ENCODE data around the gene UBE3C. TPM values are rescaled to one million over a fixed set of nuclear protein-coding genes. Genes with fewer than 3 reads are reported as not detected.
"Not testable (repeated sequence)": the region's sequence is repeated elsewhere in the genome, so short reads cannot be mapped to it uniquely, and the experiment has no call there.

Gene UBE3C
- total RNA-seq, 1 donor from 2014 or later, result 69.5 TPM

GRCh38 chr7:157158400-157158799 lies 19.7 kb downstream of the UBE3C start:
- no peak overlapping the region for H3K27ac ChIP-seq
- no peak for TF ChIP-seq POLR2AphosphoS5 (IDR thresholded peaks at IDR 0.05; ENCODE audit: insufficient read depth in 1 of 2, low read depth in 1 of 2)
- no peak for TF ChIP-seq CTCF (IDR thresholded peaks at IDR 0.05)
- no peak for TF ChIP-seq POLR2A (IDR thresholded peaks at IDR 0.05)
- H3K27me3 ChIP-seq, result no peaks in the 10 kb centered on the region
- peaks cover 13% of the 10 kb centered on the region for H3K4me1 ChIP-seq
- intact Hi-C loops (cut with DNase I), result loop anchor here (5.0 kb wide), 1 partner anchor 734 kb away; no protein-coding TSS in a partner anchor
- H3K9me3 ChIP-seq, result no peaks in the 10 kb centered on the region
- DNase-seq (ENCODE audit: extremely low spot score in 2 of 2), result no peak
- H3K4me3 ChIP-seq, result no peak overlapping the region
- no peaks in the 10 kb centered on the region for H3K36me3 ChIP-seq

- peaks cover 13% of the 10 kb centered on the region for H3K4me1 ChIP-seq
- H3K36me3 ChIP-seq; H3K4me3 ChIP-seq; DNase-seq (ENCODE audit: extremely low spot score in 2 of 2); H3K27me3 ChIP-seq; H3K9me3 ChIP-seq; H3K27ac ChIP-seq: not testable (repeated sequence)
- intact Hi-C loops (cut with DNase I), result loop anchor here (5.0 kb wide), 1 partner anchor 733 kb away; no protein-coding TSS in a partner anchor
Measured at GRCh38 chr7:157159537-157159936, 20.8 kb downstream of the UBE3C start.

GRCh38 chr7:157160433-157160832 lies 21.7 kb downstream of the UBE3C start:
- H3K36me3 ChIP-seq, result peaks cover 0 to 15% of the 10 kb centered on the region in 2 donors
- no peak for TF ChIP-seq POLR2AphosphoS5 (IDR thresholded peaks at IDR 0.05; ENCODE audit: insufficient read depth in 1 of 2, low read depth in 1 of 2)
- no peak for TF ChIP-seq CTCF (IDR thresholded peaks at IDR 0.05)
- TF ChIP-seq POLR2A (IDR thresholded peaks at IDR 0.05), result no peak
- H3K27ac ChIP-seq, result no peak overlapping the region
- H3K9me3 ChIP-seq, result no peaks in the 10 kb centered on the region
- no peak for DNase-seq (ENCODE audit: extremely low spot score in 2 of 2)
- H3K4me3 ChIP-seq, result no peak overlapping the region
- intact Hi-C loops (cut with DNase I), result no loop called here
- H3K27me3 ChIP-seq, result no peaks in the 10 kb centered on the region
- H3K4me1 ChIP-seq, result peaks cover 13% of the 10 kb centered on the region

- no peak overlapping the region for H3K4me3 ChIP-seq
- TF ChIP-seq CTCF (IDR thresholded peaks at IDR 0.05) (no peak), POLR2A (IDR thresholded peaks at IDR 0.05) (no peak), POLR2AphosphoS5 (IDR thresholded peaks at IDR 0.05; ENCODE audit: insufficient read depth in 1 of 2, low read depth in 1 of 2) (no peak)
- H3K27me3 ChIP-seq, result no peaks in the 10 kb centered on the region
- intact Hi-C loops (cut with DNase I), result no loop called here
- DNase-seq (ENCODE audit: extremely low spot score in 2 of 2), result no peak
- H3K27ac ChIP-seq, result no peak overlapping the region
- H3K36me3 ChIP-seq, result peaks cover 0 to 54% of the 10 kb centered on the region in 2 donors
- no peaks in the 10 kb centered on the region for H3K4me1 ChIP-seq
- no peaks in the 10 kb centered on the region for H3K9me3 ChIP-seq
Measured at GRCh38 chr7:157165987-157166386, 27.3 kb downstream of the UBE3C start.

GRCh38 chr7:157168571-157168970 lies 29.8 kb downstream of the UBE3C start:
- H3K4me3 ChIP-seq, result no peak overlapping the region
- H3K27me3 ChIP-seq, result no peaks in the 10 kb centered on the region
- no peak for TF ChIP-seq CTCF (IDR thresholded peaks at IDR 0.05)
- TF ChIP-seq POLR2A (IDR thresholded peaks at IDR 0.05), result no peak
- TF ChIP-seq POLR2AphosphoS5 (IDR thresholded peaks at IDR 0.05; ENCODE audit: insufficient read depth in 1 of 2, low read depth in 1 of 2), result no peak
- no peaks in the 10 kb centered on the region for H3K4me1 ChIP-seq
- no peaks in the 10 kb centered on the region for H3K9me3 ChIP-seq
- intact Hi-C loops (cut with DNase I), result no loop called here
- H3K36me3 ChIP-seq, result peaks cover 0 to 70% of the 10 kb centered on the region in 2 donors
- DNase-seq (ENCODE audit: extremely low spot score in 2 of 2), result no peak
- no peak overlapping the region for H3K27ac ChIP-seq

Measured in vagina (tissue), 2 donors.